Peyer's patch (tissue), 4 donors: ENCODE measurements around the gene MET. TPM values are rescaled to one million over a fixed set of nuclear protein-coding genes. Genes with fewer than 3 reads are reported as not detected.

Experiments
- DNase-seq, 3 donors: peaks; one replicate each; pipeline ENCODE4 v3.0.0-alpha.2; 2017 to 2019
- H3K27ac ChIP-seq, 4 donors: fragments of 200-600 bp; sonication (generic); one replicate each; pipeline ENCODE4 v1.5.1; 2016 to 2019
- H3K27me3 ChIP-seq, 2 donors: fragments of 200-600 bp; sonication (generic); one replicate each; pipeline ENCODE4 v1.5.1; 2019
- H3K36me3 ChIP-seq, 3 donors: fragments of 200-600 bp; sonication (generic); one replicate each; pipeline ENCODE4 v1.5.1; 2016 to 2019
- H3K4me1 ChIP-seq, 4 donors: fragments of 200-600 bp; sonication (generic); one replicate each; pipeline ENCODE4 v1.5.1; 2016 to 2019
- H3K4me3 ChIP-seq, 4 donors: fragments of 200-600 bp; sonication (generic); 1 replicate in 3 of 4; 2 replicates in 1 of 4; pipeline ENCODE4 v1.5.1; 2016 to 2019; ENCODE audit warnings: mild to moderate bottlenecking in 1 of 4
- H3K9me3 ChIP-seq, 4 donors: fragments of 200-600 bp; sonication (generic); one replicate each; pipeline ENCODE4 v1.5.1; 2016 to 2019; ENCODE audit warnings: mild to moderate bottlenecking in 1 of 4
- POLR2A ChIP-seq, 2 donors: fragments of 450-650 bp; IDR thresholded peaks; one replicate each; pipeline ENCODE4 v1.5.1; 2017; ENCODE audit warnings: antibody characterized with exemption in 2 of 2, mild to moderate bottlenecking in 2 of 2, moderate library complexity in 2 of 2
- total RNA-seq, 4 donors: library from RNA; depleted of rRNA; stranded (reverse); fragments of >200 nt; gene quantifications; one replicate each; pipeline ENCODE4 v1.1.0, GENCODE V29; 2016
- TF ChIP-seq, protein P1 (sequence below), 6 experiments: fragments of 450-650 bp in 4 of 6; fragments of 200-600 bp in 2 of 6; sonication (generic) in 1 of 6; IDR thresholded peaks; one replicate each; pipeline ENCODE4 v1.5.1; 2017 to 2019; ENCODE audit warnings: antibody characterized with exemption in 6 of 6, mild to moderate bottlenecking in 3 of 6, moderate library complexity in 1 of 6

The MET gene
- total RNA-seq, 4 donors from 2014 or later, result 2.5 to 34.0 (median 23.6) TPM

DNA sequence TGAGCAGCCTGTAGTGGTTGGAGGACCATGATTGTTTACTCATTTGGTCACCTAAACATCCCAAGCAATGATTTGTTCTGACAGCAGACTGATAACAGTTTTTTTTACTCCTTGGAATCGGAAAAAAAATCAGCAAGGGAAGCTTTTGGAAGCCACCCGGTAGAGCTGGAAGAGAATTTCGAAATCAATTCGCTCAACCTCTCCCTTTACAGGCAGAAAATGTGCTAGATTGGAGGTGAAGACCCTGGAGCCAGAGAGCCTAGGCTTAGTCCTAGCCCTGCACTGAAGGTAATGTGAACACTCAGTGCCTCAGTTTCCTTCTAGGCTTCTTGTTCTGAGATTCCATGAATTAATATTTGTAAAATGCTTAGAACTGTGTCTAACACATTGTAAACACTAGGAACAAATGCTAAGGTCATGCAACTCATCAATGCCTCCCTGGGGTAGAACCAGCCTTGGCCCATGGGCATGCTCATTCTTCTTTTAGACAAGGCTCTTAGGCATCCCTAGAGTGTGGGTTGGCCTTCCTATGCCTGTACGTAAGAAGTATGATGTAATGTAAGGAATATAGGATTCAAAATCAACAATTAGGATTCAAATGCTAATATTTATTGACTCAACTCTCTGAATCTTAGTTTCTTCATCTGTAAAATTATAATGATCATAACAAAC is 52.7 kb downstream of the MET start:
- no peak for DNase-seq
- Histone ChIP-seq H3K27me3 (no peaks in the 10 kb centered on the region), H3K9me3 (no peaks in the 10 kb centered on the region), H3K4me1 (no peaks in the 10 kb centered on the region), H3K4me3 (no peak overlapping the region), H3K27ac (no peak overlapping the region), H3K36me3 (no peaks in the 10 kb centered on the region)
- no peak for TF ChIP-seq POLR2A (IDR thresholded peaks at IDR 0.05)
- TF ChIP-seq, protein P1, sequence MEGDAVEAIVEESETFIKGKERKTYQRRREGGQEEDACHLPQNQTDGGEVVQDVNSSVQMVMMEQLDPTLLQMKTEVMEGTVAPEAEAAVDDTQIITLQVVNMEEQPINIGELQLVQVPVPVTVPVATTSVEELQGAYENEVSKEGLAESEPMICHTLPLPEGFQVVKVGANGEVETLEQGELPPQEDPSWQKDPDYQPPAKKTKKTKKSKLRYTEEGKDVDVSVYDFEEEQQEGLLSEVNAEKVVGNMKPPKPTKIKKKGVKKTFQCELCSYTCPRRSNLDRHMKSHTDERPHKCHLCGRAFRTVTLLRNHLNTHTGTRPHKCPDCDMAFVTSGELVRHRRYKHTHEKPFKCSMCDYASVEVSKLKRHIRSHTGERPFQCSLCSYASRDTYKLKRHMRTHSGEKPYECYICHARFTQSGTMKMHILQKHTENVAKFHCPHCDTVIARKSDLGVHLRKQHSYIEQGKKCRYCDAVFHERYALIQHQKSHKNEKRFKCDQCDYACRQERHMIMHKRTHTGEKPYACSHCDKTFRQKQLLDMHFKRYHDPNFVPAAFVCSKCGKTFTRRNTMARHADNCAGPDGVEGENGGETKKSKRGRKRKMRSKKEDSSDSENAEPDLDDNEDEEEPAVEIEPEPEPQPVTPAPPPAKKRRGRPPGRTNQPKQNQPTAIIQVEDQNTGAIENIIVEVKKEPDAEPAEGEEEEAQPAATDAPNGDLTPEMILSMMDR (IDR thresholded peaks at IDR 0.05), result no peak

GRCh38 chr7:116726149-116726548 is 54.2 kb downstream of the MET start:
- no peaks in the 10 kb centered on the region for H3K9me3 ChIP-seq
- DNase-seq, result no peak
- H3K27ac ChIP-seq, result no peak overlapping the region
- TF ChIP-seq, protein P1 (IDR thresholded peaks at IDR 0.05), result no peak
- TF ChIP-seq POLR2A (IDR thresholded peaks at IDR 0.05), result no peak
- H3K36me3 ChIP-seq, result no peaks in the 10 kb centered on the region
- no peak overlapping the region for H3K4me3 ChIP-seq
- H3K4me1 ChIP-seq, result no peaks in the 10 kb centered on the region
- no peaks in the 10 kb centered on the region for H3K27me3 ChIP-seq

DNA sequence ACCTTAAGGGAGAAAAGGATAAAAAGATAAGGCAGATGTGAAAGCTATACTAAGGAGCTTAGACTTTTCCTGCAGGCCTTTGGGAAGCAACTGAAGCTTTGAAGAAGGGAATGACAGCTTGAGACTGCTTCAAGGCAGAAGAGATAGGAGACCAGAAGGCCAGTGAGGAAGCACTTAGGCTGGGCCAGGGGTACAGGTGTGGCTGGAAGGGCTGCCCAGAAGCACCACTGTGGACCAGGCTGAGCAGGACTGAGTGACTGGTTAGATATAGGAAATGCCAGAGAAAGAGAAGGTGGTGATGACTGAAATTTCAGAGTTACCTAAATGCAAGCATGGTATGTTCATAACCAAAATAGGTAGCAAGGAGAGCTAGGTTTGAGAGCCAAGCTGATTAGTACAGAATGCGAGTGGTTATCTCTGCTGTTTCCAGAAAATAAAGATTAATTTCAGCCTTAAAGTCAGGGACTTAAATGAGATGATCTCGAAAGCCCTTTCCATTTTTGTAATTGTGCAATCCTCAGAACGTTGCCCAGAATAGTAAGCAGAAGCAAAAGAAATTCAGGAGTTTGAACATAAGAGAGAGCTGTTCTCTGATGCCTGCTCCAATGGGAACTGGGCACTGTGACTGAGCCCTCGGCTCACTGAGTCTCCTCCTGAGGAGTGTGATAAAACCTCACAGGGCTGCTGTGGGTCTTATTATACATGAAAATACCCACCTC is 54.9 kb downstream of the MET start:
- no peak for TF ChIP-seq POLR2A (IDR thresholded peaks at IDR 0.05)
- TF ChIP-seq, protein P1 (IDR thresholded peaks at IDR 0.05), result no peak
- H3K4me1 ChIP-seq, result no peaks in the 10 kb centered on the region
- H3K4me3 ChIP-seq, result no peak overlapping the region
- H3K36me3 ChIP-seq, result no peaks in the 10 kb centered on the region
- no peak overlapping the region for H3K27ac ChIP-seq
- H3K27me3 ChIP-seq, result no peaks in the 10 kb centered on the region
- DNase-seq, result no peak
- no peaks in the 10 kb centered on the region for H3K9me3 ChIP-seq

DNA sequence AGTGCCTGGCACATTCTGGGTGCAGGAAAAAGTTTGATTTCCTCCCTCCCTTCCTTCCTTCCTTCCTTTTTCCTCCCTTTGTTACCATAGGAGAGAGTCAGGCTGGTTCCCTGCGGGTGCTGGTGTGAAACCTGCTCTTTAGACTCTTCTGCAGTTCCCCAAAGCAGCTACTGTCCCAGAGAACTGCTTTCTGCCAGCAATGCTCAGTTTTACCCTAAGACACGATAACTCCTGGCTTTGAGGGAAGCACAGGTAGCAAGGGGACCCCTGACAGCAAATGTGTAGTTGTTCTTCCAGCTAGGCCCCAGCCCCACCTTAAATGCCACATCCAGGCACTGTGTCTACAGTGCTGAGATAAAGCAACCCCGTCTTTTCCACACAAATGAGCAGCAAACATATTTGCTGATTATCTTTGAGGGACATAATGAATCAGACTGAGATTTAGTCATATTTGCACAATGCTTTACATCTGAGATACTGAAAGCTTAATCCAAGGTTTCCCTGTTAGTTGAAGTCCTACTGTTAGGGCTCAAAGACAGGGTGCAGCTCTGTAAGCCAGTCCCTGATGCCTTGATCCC is 55.5 kb downstream of the MET start:
- no peaks in the 10 kb centered on the region for H3K4me1 ChIP-seq
- H3K9me3 ChIP-seq, result no peaks in the 10 kb centered on the region
- no peaks in the 10 kb centered on the region for H3K27me3 ChIP-seq
- TF ChIP-seq POLR2A (IDR thresholded peaks at IDR 0.05), result no peak
- TF ChIP-seq, protein P1 (IDR thresholded peaks at IDR 0.05), result no peak
- no peak for DNase-seq
- no peak overlapping the region for H3K27ac ChIP-seq
- H3K36me3 ChIP-seq, result no peaks in the 10 kb centered on the region
- no peak overlapping the region for H3K4me3 ChIP-seq

GRCh38 chr7:116728413-116728812 is 56.4 kb downstream of the MET start:
- H3K27ac ChIP-seq, result no peak overlapping the region
- H3K27me3 ChIP-seq, result no peaks in the 10 kb centered on the region
- H3K36me3 ChIP-seq, result no peaks in the 10 kb centered on the region
- no peaks in the 10 kb centered on the region for H3K9me3 ChIP-seq
- TF ChIP-seq, protein P1 (IDR thresholded peaks at IDR 0.05), result no peak
- TF ChIP-seq POLR2A (IDR thresholded peaks at IDR 0.05), result no peak
- DNase-seq, result no peak
- no peaks in the 10 kb centered on the region for H3K4me1 ChIP-seq
- no peak overlapping the region for H3K4me3 ChIP-seq
